Psoas muscle (tissue), 8 donors: ENCODE data around the gene NOL3. TPM values are rescaled to one million over a fixed set of nuclear protein-coding genes. Genes with fewer than 3 reads are reported as not detected.

Experiments used
- ATAC-seq, 4 donors: fragments of 200-7000 bp; cut with Tn5 transposase; one replicate each; pipeline ENCODE4 v1.9.1; 2020; ENCODE audit warnings: moderate library complexity in 3 of 4, mild to moderate bottlenecking in 2 of 4
- DNase-seq, 2 donors: peaks; one replicate each; pipeline ENCODE4 v3.0.0-alpha.2; 2020
- H3K27ac ChIP-seq: fragments of 200-600 bp; one replicate; pipeline ENCODE4 v1.8.0; 2022
- H3K27me3 ChIP-seq, 3 donors: fragments of 200-600 bp in 1 of 3; one replicate each; pipeline versions ENCODE4 v1.6.1 to v1.8.0; 2013 to 2022; ENCODE audit warnings: low read length in 2 of 3, mild to moderate bottlenecking in 2 of 3, moderate library complexity in 1 of 3; ENCODE audit not compliant: insufficient read depth in 3 of 3
- H3K36me3 ChIP-seq, 2 donors: fragments of 200-600 bp in 1 of 2; one replicate each; pipeline versions ENCODE4 v1.6.1 to v1.8.0; 2013 to 2022; ENCODE audit warnings: low read depth in 1 of 2, mild to moderate bottlenecking in 1 of 2, moderate library complexity in 1 of 2; ENCODE audit not compliant: insufficient read depth in 1 of 2
- H3K4me1 ChIP-seq: fragments of 200-600 bp; one replicate; pipeline ENCODE4 v1.8.0; 2022
- H3K4me3 ChIP-seq: fragments of 200-600 bp; one replicate; pipeline ENCODE4 v1.8.0; 2022; ENCODE audit warnings: mild to moderate bottlenecking
- H3K9me3 ChIP-seq: fragments of 200-600 bp; one replicate; pipeline ENCODE4 v1.8.0; 2022
- WGBS, 3 donors: extraction: QIAGEN DNeasy Blood & Tissue Kit; methylation state at CpG; one replicate each; pipeline versions ENCODE4 v1.1.6 to v1.1.7; 2013; 5-methylcytosine and 5-hydroxymethylcytosine counted together
- intact Hi-C, 2 donors: fragments of 100-400 bp; cut with DNase I; formaldehyde crosslinking; loops; one replicate each; pipeline versions ENCODE4 v1.11.0 to v1.14.2; 2022
- polyA plus RNA-seq, 3 donors: library from polyadenylated mRNA; stranded (reverse); fragments of 200-250 nt; gene quantifications; one replicate each; pipeline ENCODE4 v1.2.3, GENCODE V29; 2013
- total RNA-seq, 4 donors: library from RNA; stranded (reverse); fragmentation: NEBNext Ultra II Directional in 2 of 4; extraction: Animal tissue kit (Norgen Biotek cat#: 25700) in 2 of 4; gene quantifications; one replicate each; pipeline versions ENCODE4 v1.2.1 to v1.2.4, GENCODE V29; 2021 to 2023
- TF ChIP-seq, protein P1 (sequence below): fragments of 200-600 bp; IDR thresholded peaks from one replicate; pipeline ENCODE4 v1.8.0; 2022; ENCODE audit warnings: antibody characterized with exemption
- donor health status: healthy with polysubstance abuse.
- donor health status: DM: no; HTN: no; CAD: no; lungs with moderate emphysema.
- donor health status: Bipolar disorder and iron deficiency.
- donor health status: healthy.
- donor health status: DM: yes; HTN: yes; CAD: no.
- donor health status: DM: no; HTN: no; CAD: no.
- donor health status: DM: no; HTN: no; CAD: no.
- donor health status: DM: yes; HTN: yes; CAD: no.

Gene NOL3
- total and polyA plus RNA-seq, 7 donors, result 53.6 to 133 (median 93.9) TPM

DNA sequence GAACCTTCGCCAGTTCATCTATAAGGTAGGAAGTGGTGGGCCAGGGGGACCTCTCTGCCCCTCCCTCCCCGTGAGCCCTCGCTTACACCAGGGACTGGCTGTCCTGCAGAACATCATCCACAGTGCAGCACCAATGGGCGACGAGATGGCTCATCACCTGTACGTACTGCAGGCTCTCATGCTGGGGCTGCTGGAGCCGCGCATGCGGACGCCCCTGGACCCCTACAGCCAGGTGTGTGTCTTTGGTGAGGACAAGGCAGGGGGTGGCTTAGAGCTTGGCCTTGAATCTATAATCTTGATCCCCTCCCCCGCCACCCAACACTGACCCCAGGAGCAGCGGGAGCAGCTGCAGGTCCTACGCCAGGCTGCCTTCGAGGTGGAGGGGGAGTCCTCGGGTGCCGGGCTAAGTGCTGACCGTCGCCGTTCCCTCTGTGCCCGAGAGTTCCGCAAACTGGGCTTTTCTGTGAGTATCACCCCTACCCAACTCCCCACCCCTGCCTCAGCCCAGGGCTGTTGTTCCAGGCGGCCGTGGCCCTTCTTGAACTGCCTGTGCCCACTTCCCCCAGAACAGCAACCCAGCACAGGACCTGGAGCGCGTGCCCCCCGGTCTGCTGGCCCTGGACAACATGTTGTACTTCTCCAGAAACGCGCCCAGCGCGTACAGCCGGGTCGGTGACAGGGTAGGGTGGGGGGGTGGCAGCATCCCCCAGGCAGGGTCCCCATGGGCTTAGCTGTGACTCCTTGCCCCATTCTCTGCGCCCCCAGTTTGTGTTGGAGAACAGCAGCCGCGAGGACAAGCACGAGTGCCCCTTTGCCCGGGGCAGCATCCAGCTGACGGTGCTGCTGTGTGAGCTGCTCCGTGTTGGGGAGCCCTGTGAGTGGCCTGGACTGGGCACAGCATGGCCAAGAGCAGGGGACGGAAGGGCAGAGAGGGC lies 31.3 kb downstream of the NOL3 start:
- ATAC-seq (no peak), DNase-seq (no peak)
- Histone ChIP-seq H3K4me1 (peaks cover 4% of the 10 kb centered on the region), H3K4me3 (no peak overlapping the region), H3K9me3 (no peaks in the 10 kb centered on the region), H3K36me3 (peaks cover 10 to 46% of the 10 kb centered on the region in 2 donors), H3K27ac (no peak overlapping the region), H3K27me3 (no peaks in the 10 kb centered on the region)
- intact Hi-C loops, result no loop called here
- TF ChIP-seq, protein P1, sequence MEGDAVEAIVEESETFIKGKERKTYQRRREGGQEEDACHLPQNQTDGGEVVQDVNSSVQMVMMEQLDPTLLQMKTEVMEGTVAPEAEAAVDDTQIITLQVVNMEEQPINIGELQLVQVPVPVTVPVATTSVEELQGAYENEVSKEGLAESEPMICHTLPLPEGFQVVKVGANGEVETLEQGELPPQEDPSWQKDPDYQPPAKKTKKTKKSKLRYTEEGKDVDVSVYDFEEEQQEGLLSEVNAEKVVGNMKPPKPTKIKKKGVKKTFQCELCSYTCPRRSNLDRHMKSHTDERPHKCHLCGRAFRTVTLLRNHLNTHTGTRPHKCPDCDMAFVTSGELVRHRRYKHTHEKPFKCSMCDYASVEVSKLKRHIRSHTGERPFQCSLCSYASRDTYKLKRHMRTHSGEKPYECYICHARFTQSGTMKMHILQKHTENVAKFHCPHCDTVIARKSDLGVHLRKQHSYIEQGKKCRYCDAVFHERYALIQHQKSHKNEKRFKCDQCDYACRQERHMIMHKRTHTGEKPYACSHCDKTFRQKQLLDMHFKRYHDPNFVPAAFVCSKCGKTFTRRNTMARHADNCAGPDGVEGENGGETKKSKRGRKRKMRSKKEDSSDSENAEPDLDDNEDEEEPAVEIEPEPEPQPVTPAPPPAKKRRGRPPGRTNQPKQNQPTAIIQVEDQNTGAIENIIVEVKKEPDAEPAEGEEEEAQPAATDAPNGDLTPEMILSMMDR, result no peak
- 91 to 94% (median 93%) methylated on average over 40 of the region's 40 CpGs for WGBS, 3 donors

DNA sequence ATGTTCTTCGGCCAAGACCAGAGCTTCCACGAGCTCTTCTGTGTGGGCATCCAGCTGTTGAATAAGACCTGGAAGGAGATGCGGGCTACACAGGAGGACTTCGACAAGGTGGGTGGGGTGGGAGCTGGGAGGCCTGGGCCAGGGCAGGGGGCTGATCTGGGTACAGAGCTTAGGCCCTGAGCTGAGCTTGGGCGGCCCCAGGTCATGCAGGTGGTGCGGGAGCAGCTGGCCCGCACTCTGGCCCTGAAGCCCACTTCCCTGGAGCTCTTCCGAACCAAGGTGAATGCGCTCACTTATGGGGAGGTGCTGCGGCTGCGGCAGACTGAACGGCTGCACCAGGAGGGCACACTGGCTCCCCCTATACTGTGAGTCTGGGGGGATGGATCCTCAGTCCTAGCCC lies 32.1 kb downstream of the NOL3 start:
- WGBS, 3 donors, result 93 to 96% (median 94%) methylated on average over 10 to 12 of the region's 12 CpGs
- H3K4me1 ChIP-seq, result peaks cover 11% of the 10 kb centered on the region
- H3K36me3 ChIP-seq, result peaks cover 10 to 39% of the 10 kb centered on the region in 2 donors
- H3K27ac ChIP-seq, result no peak overlapping the region
- ATAC-seq, result no peak
- intact Hi-C loops, result no loop called here
- H3K4me3 ChIP-seq, result no peak overlapping the region
- TF ChIP-seq, protein P1, result no peak
- DNase-seq, result no peak
- no peaks in the 10 kb centered on the region for H3K27me3 ChIP-seq
- H3K9me3 ChIP-seq, result no peaks in the 10 kb centered on the region

DNA sequence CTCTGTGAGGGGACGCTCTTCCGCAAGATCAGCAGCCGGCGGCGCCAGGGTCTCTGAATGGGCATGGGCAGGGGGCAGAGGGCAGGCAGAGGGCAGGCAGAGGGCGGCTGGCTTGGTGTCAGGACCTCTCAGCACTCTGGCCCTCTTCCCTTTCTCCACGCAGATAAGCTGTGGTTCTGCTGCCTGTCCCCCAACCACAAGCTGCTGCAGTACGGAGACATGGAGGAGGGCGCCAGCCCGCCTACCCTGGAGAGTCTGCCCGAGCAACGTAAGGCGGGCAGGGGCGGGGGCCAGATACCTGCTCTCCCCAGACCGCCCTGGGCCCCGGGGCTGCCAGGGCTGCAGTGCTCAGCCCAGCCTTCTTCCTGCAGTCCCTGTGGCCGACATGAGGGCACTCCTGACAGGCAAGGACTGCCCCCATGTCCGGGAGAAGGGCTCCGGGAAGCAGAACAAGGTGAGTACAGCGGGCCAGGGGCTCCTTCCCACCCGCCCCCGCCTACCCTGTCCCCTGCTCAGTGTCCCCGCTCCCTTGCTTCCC lies 32.7 kb downstream of the NOL3 start:
- peaks cover 8 to 33% of the 10 kb centered on the region in 2 donors for H3K36me3 ChIP-seq
- H3K4me3 ChIP-seq, result no peak overlapping the region
- no peaks in the 10 kb centered on the region for H3K27me3 ChIP-seq
- DNase-seq (no peak), ATAC-seq (no peak)
- no peaks in the 10 kb centered on the region for H3K9me3 ChIP-seq
- H3K4me1 ChIP-seq, result peaks cover 16% of the 10 kb centered on the region
- TF ChIP-seq, protein P1, result no peak
- no peak overlapping the region for H3K27ac ChIP-seq
- WGBS, 3 donors, result 90 to 95% (median 95%) methylated on average over 22 to 23 of the region's 23 CpGs
- intact Hi-C loops, result no loop called here

DNA sequence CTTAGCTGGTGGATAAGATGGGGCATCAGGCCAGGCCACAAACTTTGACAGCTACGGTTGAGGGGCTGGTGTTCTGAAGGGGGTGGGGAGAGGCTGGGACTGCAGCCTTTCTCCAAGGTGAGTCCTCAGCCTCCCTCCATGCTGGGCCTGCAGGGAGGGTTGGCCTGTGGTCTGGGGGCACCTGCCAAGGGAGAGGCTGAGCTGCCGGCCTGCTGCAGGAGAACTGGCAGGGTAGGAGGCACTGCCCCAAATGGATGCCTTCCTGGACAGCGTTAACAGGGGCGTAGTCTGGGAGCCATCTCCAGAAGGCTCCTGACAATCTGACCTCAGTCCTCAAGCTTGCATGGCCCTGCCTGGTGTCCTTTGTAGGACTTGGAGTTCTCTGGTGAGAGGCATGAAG lies 33.7 kb downstream of the NOL3 start:
- 63 to 76% (median 64%) methylated on average over 4 of the region's 4 CpGs for WGBS, 3 donors
- DNase-seq (no peak), ATAC-seq (no peak)
- intact Hi-C loops, result no loop called here
- Histone ChIP-seq H3K36me3 (peaks cover 5 to 31% of the 10 kb centered on the region in 2 donors), H3K4me1 (peaks cover 16% of the 10 kb centered on the region), H3K27ac (no peak overlapping the region), H3K9me3 (no peaks in the 10 kb centered on the region), H3K4me3 (no peak overlapping the region), H3K27me3 (no peaks in the 10 kb centered on the region)
- TF ChIP-seq, protein P1, result no peak
